ENCODE data around the gene HAUS7.

- TF ChIP-seq, protein P1, sequence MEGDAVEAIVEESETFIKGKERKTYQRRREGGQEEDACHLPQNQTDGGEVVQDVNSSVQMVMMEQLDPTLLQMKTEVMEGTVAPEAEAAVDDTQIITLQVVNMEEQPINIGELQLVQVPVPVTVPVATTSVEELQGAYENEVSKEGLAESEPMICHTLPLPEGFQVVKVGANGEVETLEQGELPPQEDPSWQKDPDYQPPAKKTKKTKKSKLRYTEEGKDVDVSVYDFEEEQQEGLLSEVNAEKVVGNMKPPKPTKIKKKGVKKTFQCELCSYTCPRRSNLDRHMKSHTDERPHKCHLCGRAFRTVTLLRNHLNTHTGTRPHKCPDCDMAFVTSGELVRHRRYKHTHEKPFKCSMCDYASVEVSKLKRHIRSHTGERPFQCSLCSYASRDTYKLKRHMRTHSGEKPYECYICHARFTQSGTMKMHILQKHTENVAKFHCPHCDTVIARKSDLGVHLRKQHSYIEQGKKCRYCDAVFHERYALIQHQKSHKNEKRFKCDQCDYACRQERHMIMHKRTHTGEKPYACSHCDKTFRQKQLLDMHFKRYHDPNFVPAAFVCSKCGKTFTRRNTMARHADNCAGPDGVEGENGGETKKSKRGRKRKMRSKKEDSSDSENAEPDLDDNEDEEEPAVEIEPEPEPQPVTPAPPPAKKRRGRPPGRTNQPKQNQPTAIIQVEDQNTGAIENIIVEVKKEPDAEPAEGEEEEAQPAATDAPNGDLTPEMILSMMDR (conservative IDR thresholded peaks at IDR 0.05 in 1 of 2, IDR thresholded peaks at IDR 0.05 in 1 of 2; ENCODE audit: extremely low read depth in 1 of 2, insufficient read depth in 1 of 2, low read depth in 1 of 2, low read length in 2 of 2): no peak
- no peak for TF ChIP-seq EZH2 (IDR thresholded peaks at IDR 0.05; ENCODE audit: borderline replicate concordance, low read length)
Measured at GRCh38 chrX:153491918-153492317, 21.5 kb upstream of the HAUS7 start.
